Prostate gland (tissue), 2 donors: Measurements from ENCODE around the gene EPB41L2. TPM values are rescaled to one million over a fixed set of nuclear protein-coding genes. Genes with fewer than 3 reads are reported as not detected.
"Not testable (repeated sequence)": the region's sequence is repeated elsewhere in the genome, so short reads cannot be mapped to it uniquely, and the experiment has no call there.

Source experiments
- DNase-seq: peaks from one replicate; pipeline ENCODE4 v3.0.0-alpha.2; 2019; ENCODE audit warnings: low spot score
- H3K27ac ChIP-seq, 2 donors: fragments of 200-600 bp; sonication (generic); 2 replicates each; pipeline ENCODE4 v1.5.1; 2017 to 2019
- H3K27me3 ChIP-seq: fragments of 200-600 bp; sonication (generic); replicated peaks from 2 replicates; pipeline ENCODE4 v1.5.1; 2019; ENCODE audit not compliant: insufficient read depth
- H3K36me3 ChIP-seq, 2 donors: fragments of 200-600 bp; sonication (generic); 1 replicate in 1 of 2; 2 replicates in 1 of 2; pipeline versions ENCODE4 v1.5.1 to v1.8.1; 2017 to 2019
- H3K4me1 ChIP-seq: fragments of 200-600 bp; sonication (generic); replicated peaks from 2 replicates; pipeline ENCODE4 v1.5.1; 2019
- H3K4me3 ChIP-seq, 2 donors: fragments of 200-600 bp; sonication (generic); 2 replicates each; pipeline ENCODE4 v1.5.1; 2017 to 2019
- H3K9me3 ChIP-seq: fragments of 200-600 bp; sonication (generic); 2 replicates; pipeline ENCODE4 v1.5.1; 2017
- POLR2A ChIP-seq: fragments of 450-650 bp; IDR thresholded peaks from one replicate; pipeline ENCODE4 v1.6.1; 2016; ENCODE audit warnings: antibody characterized with exemption, mild to moderate bottlenecking
- POLR2AphosphoS5 ChIP-seq: sonication (generic); formaldehyde crosslinking; IDR thresholded peaks from one replicate; pipeline ENCODE4 v1.6.1; 2017; ENCODE audit warnings: antibody characterized with exemption
- WGBS: methylation state at CpG from one replicate; pipeline ENCODE4 v1.1.5; 2018; 5-methylcytosine and 5-hydroxymethylcytosine counted together
- intact Hi-C: fragments of 100-400 bp; cut with DNase I; formaldehyde crosslinking; loops from one replicate; pipeline ENCODE4 v1.14.2; 2022
- total RNA-seq, 2 donors: library from RNA; depleted of rRNA; stranded (reverse); fragments of >200 nt; gene quantifications; one replicate each; pipeline ENCODE4 v1.1.0, GENCODE V29; 2016
- TF ChIP-seq, protein P1 (sequence below), 4 experiments: fragments of 200-600 bp in 2 of 4; fragments of 450-650 bp in 2 of 4; sonication (generic) in 2 of 4; IDR thresholded peaks; 1 replicate in 3 of 4; 2 replicates in 1 of 4; pipeline ENCODE4 v1.5.1; 2016 to 2019; ENCODE audit warnings: antibody characterized with exemption in 4 of 4, mild to moderate bottlenecking in 2 of 4, moderate library complexity in 2 of 4

EPB41L2 gene
- total RNA-seq, 2 donors from 2014 or later = 11.9 to 105 TPM

DNA sequence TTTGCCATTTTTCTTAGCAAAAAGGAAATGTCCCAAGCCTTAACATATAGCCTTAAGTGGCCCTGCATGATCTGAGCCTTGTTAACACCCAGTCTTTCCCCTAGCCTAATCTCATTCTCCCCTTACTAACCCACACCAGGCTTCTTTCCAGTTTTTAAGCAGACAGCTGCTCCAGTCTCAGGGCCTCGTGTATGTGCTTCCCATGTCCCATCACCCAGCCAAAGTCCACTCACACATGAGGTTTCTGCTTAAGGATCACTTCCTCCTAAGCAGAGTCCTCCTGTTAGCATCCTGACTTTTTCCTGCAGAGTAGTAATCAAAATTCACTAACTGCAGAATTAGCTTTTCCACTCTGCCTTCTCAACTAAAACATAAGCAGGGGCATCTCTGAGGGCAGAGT lies 139.7 kb downstream of the EPB41L2 start:
- no peak for DNase-seq
- 79% methylated on average over 1 of the region's 1 CpG for WGBS
- intact Hi-C loops = no loop called here
- H3K27ac ChIP-seq = no peak overlapping the region
- no peaks in the 10 kb centered on the region for H3K9me3 ChIP-seq
- TF ChIP-seq POLR2AphosphoS5 = no peak
- TF ChIP-seq POLR2A = no peak
- TF ChIP-seq, protein P1, sequence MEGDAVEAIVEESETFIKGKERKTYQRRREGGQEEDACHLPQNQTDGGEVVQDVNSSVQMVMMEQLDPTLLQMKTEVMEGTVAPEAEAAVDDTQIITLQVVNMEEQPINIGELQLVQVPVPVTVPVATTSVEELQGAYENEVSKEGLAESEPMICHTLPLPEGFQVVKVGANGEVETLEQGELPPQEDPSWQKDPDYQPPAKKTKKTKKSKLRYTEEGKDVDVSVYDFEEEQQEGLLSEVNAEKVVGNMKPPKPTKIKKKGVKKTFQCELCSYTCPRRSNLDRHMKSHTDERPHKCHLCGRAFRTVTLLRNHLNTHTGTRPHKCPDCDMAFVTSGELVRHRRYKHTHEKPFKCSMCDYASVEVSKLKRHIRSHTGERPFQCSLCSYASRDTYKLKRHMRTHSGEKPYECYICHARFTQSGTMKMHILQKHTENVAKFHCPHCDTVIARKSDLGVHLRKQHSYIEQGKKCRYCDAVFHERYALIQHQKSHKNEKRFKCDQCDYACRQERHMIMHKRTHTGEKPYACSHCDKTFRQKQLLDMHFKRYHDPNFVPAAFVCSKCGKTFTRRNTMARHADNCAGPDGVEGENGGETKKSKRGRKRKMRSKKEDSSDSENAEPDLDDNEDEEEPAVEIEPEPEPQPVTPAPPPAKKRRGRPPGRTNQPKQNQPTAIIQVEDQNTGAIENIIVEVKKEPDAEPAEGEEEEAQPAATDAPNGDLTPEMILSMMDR (IDR thresholded peaks at IDR 0.05) = no peak
- H3K4me3 ChIP-seq = no peak overlapping the region
- no peaks in the 10 kb centered on the region for H3K4me1 ChIP-seq
- no peaks in the 10 kb centered on the region for H3K36me3 ChIP-seq
- no peaks in the 10 kb centered on the region for H3K27me3 ChIP-seq

GRCh38 chr6:130922922-130923321 lies 140.1 kb downstream of the EPB41L2 start:
- H3K4me3 ChIP-seq = no peak overlapping the region
- H3K4me1 ChIP-seq = no peaks in the 10 kb centered on the region
- WGBS = 95% methylated on average over 3 of the region's 3 CpGs
- DNase-seq = no peak
- H3K9me3 ChIP-seq = no peaks in the 10 kb centered on the region
- no peaks in the 10 kb centered on the region for H3K27me3 ChIP-seq
- TF ChIP-seq POLR2A (no peak), POLR2AphosphoS5 (no peak)
- TF ChIP-seq, protein P1 (IDR thresholded peaks at IDR 0.05) = no peak
- no peaks in the 10 kb centered on the region for H3K36me3 ChIP-seq
- H3K27ac ChIP-seq = no peak overlapping the region
- intact Hi-C loops = no loop called here

DNA sequence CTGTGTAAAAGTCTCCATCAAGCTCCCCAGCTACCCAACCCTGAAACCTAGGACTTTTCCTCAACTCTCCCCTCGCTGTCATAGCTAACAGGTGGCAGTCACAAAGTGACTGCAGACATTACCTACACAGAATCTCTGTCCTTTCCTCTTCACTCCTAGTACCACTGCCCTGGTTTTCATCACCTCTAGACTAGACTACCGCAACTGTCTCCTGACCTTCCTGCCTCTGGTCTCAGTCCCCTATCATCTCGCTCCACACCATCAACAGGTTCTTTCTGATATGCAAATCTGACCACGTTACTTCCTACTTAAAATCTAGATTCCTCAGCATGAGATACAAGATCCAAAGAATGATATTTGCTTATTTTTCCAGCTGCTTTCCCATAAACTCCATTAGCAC lies 142.1 kb downstream of the EPB41L2 start:
- intact Hi-C loops = no loop called here

DNA sequence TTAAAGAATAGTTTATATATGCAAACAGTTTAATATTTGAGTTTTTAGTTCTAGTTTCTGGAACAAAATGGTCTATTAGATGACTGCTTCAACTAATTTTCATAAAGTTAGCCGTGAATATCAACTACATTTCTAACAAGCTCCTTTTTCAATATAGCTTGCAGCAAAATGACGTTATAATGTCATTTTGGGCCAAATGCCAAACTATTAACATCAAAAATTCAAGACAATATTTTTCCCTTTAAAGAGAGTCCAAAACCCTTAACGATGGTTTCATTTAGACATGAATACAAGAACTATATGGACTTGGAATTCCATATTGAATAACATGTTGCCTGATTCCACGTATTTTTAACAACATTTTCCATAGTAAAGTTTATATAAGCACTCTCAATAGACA lies 144.9 kb downstream of the EPB41L2 start:
- H3K27ac ChIP-seq = no peak overlapping the region
- no peak overlapping the region for H3K4me3 ChIP-seq
- H3K9me3 ChIP-seq = no peaks in the 10 kb centered on the region
- WGBS = 53% methylated on average over 4 of the region's 4 CpGs
- DNase-seq = no peak
- no peaks in the 10 kb centered on the region for H3K27me3 ChIP-seq
- H3K4me1 ChIP-seq = no peaks in the 10 kb centered on the region
- H3K36me3 ChIP-seq = no peaks in the 10 kb centered on the region
- intact Hi-C loops = no loop called here
- TF ChIP-seq POLR2A (no peak), POLR2AphosphoS5 (no peak)
- TF ChIP-seq, protein P1 (IDR thresholded peaks at IDR 0.05) = no peak

More for the DNA sequence above, 142.1 kb downstream of the EPB41L2 start:
- 86% methylated on average over 4 of the region's 4 CpGs for WGBS
- Histone ChIP-seq H3K4me1 (no peaks in the 10 kb centered on the region), H3K4me3 (no peak overlapping the region), H3K27ac (no peak overlapping the region), H3K36me3 (no peaks in the 10 kb centered on the region), H3K27me3 (no peaks in the 10 kb centered on the region), H3K9me3 (no peaks in the 10 kb centered on the region)
- TF ChIP-seq POLR2A (no peak), POLR2AphosphoS5 (no peak)
- TF ChIP-seq, protein P1 (IDR thresholded peaks at IDR 0.05) = no peak
- DNase-seq = no peak

- H3K27me3 ChIP-seq, H3K27ac ChIP-seq, intact Hi-C loops, H3K36me3 ChIP-seq, DNase-seq, H3K4me3 ChIP-seq, H3K9me3 ChIP-seq, H3K4me1 ChIP-seq: not testable (repeated sequence)
- WGBS = 93% methylated on average over 2 of the region's 2 CpGs
Observed at GRCh38 chr6:130915606-130916005, 147.4 kb downstream of the EPB41L2 start.
